H1 (cell line): Measurements from ENCODE around the gene PDE2A.

Experiments
- ATF2 ChIP-seq: IDR thresholded peaks from 2 replicates; pipeline ENCODE4 v1.6.1; 2012; ENCODE audit warnings: low read length, inconsistent platforms
- EGR1 ChIP-seq: IDR thresholded peaks from 2 replicates; pipeline ENCODE4 v1.6.1; 2011; ENCODE audit warnings: low read depth, low read length, borderline replicate concordance
- EP300 ChIP-seq, 2 experiments: IDR thresholded peaks; 1 replicate in 1 of 2; 2 replicates in 1 of 2; pipeline ENCODE4 v1.6.1; 2011 to 2012; ENCODE audit warnings: low read depth in 2 of 2, low read length in 2 of 2, mild to moderate bottlenecking in 2 of 2, borderline replicate concordance in 1 of 2, inconsistent platforms in 1 of 2, moderate library complexity in 1 of 2
- EZH2 ChIP-seq: fragments of 200-600 bp; sonication (generic); IDR thresholded peaks from 2 replicates; pipeline ENCODE4 v1.7.1; 2012; ENCODE audit warnings: low read depth, mild to moderate bottlenecking, moderate library complexity, low read length, inconsistent platforms; ENCODE audit not compliant: severe bottlenecking
- JUN ChIP-seq: IDR thresholded peaks from 2 replicates; pipeline ENCODE4 v1.6.1; 2011; ENCODE audit warnings: low read depth, mild to moderate bottlenecking, improper control_type of control experiment, low read length
- POLR2A ChIP-seq, 2 experiments: IDR thresholded peaks; 1 replicate in 1 of 2; 2 replicates in 1 of 2; pipeline ENCODE4 v1.6.1; 2011; ENCODE audit warnings: low read depth in 2 of 2, low read length in 2 of 2, mild to moderate bottlenecking in 2 of 2; ENCODE audit errors: control extremely low read depth in 1 of 2
- RFX5 ChIP-seq: IDR thresholded peaks from 2 replicates; pipeline ENCODE4 v1.6.1; 2011; ENCODE audit warnings: low read depth, low read length, improper control_type of control experiment, borderline replicate concordance
- SIX5 ChIP-seq: IDR thresholded peaks from 2 replicates; pipeline ENCODE4 v1.6.1; 2011; ENCODE audit warnings: mild to moderate bottlenecking, low read depth, low read length
- SRF ChIP-seq: IDR thresholded peaks from 2 replicates; pipeline ENCODE4 v1.6.1; 2011; ENCODE audit warnings: mild to moderate bottlenecking, low read depth, low read length, moderate library complexity
- YY1 ChIP-seq: IDR thresholded peaks from 2 replicates; pipeline ENCODE4 v1.6.1; 2011; ENCODE audit warnings: low read depth, mild to moderate bottlenecking, low read length

- no peak for TF ChIP-seq POLR2A (IDR thresholded peaks at IDR 0.05; ENCODE audit: control extremely low read depth in 1 of 2, low read depth in 2 of 2, low read length in 2 of 2)
- TF ChIP-seq RFX5, result no peak
- TF ChIP-seq SIX5, result no peak
- no peak for TF ChIP-seq ATF2
- no peak for TF ChIP-seq EZH2
- no peak for TF ChIP-seq JUN
- no peak for TF ChIP-seq EP300 (IDR thresholded peaks at IDR 0.05; ENCODE audit: borderline replicate concordance in 1 of 2, low read depth in 2 of 2, low read length in 2 of 2)
- 0 out of 2 replicates have a peak, but pooled peaks have one; percentile 20 for TF ChIP-seq YY1
- no peak for TF ChIP-seq EGR1
- no peak for TF ChIP-seq SRF
Measured at GRCh38 chr11:72693271-72693968, 19.2 kb upstream of the PDE2A start.
